Cardiac muscle cell (in vitro differentiated cells and primary cell): Measurements from ENCODE around the gene CYP26B1. TPM values are rescaled to one million over a fixed set of nuclear protein-coding genes. Genes with fewer than 3 reads are reported as not detected.

Experiments used
- DNase-seq, 2 donors: peaks; one replicate each; pipeline versions ENCODE4 v3.0.0 to v3.0.0-alpha.2; 2010 to 2017; ENCODE audit warnings: low read depth in 1 of 2, low spot score in 1 of 2
- H3K27ac ChIP-seq: fragments of 200-600 bp; sonication (generic); 2 replicates; pipeline ENCODE4 v1.5.1; 2016
- H3K27me3 ChIP-seq: fragments of 200-600 bp; sonication (generic); 2 replicates; pipeline ENCODE4 v1.6.0; 2016; ENCODE audit warnings: control low read depth
- H3K36me3 ChIP-seq: fragments of 200-600 bp; sonication (generic); 2 replicates; pipeline ENCODE4 v1.5.1; 2016; ENCODE audit warnings: control low read depth
- H3K4me1 ChIP-seq: fragments of 200-600 bp; sonication (generic); 2 replicates; pipeline ENCODE4 v1.8.1; 2017; ENCODE audit warnings: low read depth, mild to moderate bottlenecking, mixed run types
- H3K4me3 ChIP-seq: fragments of 200-600 bp; sonication (generic); 2 replicates; pipeline ENCODE4 v1.5.1; 2016; ENCODE audit warnings: mild to moderate bottlenecking
- H3K9me3 ChIP-seq: fragments of 200-600 bp; sonication (generic); 2 replicates; pipeline ENCODE4 v1.5.1; 2017; ENCODE audit warnings: low read depth, mild to moderate bottlenecking, control low read depth
- polyA plus RNA-seq: library from polyadenylated mRNA; unstranded; fragments of >200 nt; fragmentation: Nextera tagmentation; extraction: Ambion mirVana; gene quantifications from 2 replicates; pipeline ENCODE4 v1.2.1, GENCODE V29; 2016
- total RNA-seq: library from RNA; depleted of rRNA; stranded (reverse); fragments of >200 nt; gene quantifications from 2 replicates; pipeline ENCODE4 v1.2.3, GENCODE V29; 2016
- TF ChIP-seq, protein P1 (sequence below): IDR thresholded peaks from 2 replicates; pipeline ENCODE4 v1.5.1; 2012; ENCODE audit warnings: low read depth, mild to moderate bottlenecking, low read length

CYP26B1 gene
- total and polyA plus RNA-seq, 2 experiments from 2014 or later, result 1.2 to 3.1 TPM

DNA sequence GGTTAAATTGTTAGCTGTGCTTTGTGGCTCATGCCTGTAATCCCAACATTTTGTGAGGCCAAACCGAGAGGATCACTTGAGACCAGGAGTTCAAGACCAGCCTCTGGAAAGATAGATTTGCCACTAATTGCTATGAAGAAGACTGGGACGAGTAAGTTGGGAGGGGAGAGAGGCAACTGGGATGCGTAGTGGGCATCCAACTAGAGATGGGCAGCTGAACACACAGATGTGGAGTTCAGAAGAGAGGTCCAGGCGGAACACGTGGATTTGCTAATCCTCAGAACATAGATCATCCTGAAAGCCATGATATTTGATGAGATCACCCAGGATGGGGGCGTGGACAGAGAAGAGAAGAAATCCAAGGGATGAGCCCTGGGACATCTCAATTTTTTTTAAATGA, 48.7 kb downstream of the CYP26B1 start:
- DNase-seq, result no peak
- Histone ChIP-seq H3K4me1 (no peaks in the 10 kb centered on the region), H3K27ac (no peak overlapping the region), H3K36me3 (no peaks in the 10 kb centered on the region), H3K4me3 (no peak overlapping the region), H3K9me3 (no peaks in the 10 kb centered on the region), H3K27me3 (peaks cover 3% of the 10 kb centered on the region)
- TF ChIP-seq, protein P1, sequence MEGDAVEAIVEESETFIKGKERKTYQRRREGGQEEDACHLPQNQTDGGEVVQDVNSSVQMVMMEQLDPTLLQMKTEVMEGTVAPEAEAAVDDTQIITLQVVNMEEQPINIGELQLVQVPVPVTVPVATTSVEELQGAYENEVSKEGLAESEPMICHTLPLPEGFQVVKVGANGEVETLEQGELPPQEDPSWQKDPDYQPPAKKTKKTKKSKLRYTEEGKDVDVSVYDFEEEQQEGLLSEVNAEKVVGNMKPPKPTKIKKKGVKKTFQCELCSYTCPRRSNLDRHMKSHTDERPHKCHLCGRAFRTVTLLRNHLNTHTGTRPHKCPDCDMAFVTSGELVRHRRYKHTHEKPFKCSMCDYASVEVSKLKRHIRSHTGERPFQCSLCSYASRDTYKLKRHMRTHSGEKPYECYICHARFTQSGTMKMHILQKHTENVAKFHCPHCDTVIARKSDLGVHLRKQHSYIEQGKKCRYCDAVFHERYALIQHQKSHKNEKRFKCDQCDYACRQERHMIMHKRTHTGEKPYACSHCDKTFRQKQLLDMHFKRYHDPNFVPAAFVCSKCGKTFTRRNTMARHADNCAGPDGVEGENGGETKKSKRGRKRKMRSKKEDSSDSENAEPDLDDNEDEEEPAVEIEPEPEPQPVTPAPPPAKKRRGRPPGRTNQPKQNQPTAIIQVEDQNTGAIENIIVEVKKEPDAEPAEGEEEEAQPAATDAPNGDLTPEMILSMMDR, result no peak

DNA sequence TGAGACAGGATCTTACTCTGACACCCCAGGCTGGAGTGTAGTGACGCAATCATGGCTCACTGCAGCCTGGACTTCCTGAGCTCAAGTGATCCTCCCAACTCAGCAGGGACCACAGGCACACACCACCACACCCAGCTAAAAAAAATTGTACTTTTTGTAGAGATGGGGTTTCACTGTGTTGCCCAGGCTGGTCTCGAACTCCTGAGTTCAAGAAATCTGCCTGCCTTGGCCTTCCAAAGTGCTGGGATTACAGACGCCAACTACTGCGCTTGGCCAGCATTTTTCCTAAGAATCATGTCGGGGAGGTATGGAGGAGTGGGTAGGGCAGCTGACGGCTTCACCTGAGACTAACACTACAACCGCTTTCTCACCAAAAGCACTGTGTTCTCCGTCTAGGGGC, 50.4 kb downstream of the CYP26B1 start:
- TF ChIP-seq, protein P1, result no peak
- Histone ChIP-seq H3K27ac (no peak overlapping the region), H3K4me3 (no peak overlapping the region), H3K4me1 (no peaks in the 10 kb centered on the region), H3K36me3 (no peaks in the 10 kb centered on the region), H3K9me3 (no peaks in the 10 kb centered on the region), H3K27me3 (peaks cover 3% of the 10 kb centered on the region)
- DNase-seq, result no peak

DNA sequence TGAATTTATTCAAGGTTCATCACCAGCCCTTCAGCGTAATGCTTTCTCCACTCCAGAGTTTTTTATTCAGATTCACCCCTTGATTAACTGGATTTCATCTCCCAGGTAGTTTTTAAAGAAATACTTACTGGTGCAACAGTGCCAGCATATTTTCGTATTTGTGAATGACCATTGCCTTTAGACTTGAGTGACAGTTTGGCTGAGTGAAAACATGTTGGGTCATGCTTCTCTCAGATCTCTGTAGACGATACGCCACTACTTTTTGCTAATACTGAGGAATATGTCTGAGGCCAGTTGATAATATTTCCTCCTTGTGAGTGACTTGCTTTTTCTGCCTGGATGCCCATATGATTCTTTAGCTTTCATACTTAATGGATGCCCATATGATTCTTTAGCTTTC, 51.5 kb downstream of the CYP26B1 start:
- H3K27ac ChIP-seq, result no peak overlapping the region
- H3K4me3 ChIP-seq, result no peak overlapping the region
- DNase-seq, result no peak
- TF ChIP-seq, protein P1, result no peak
- H3K4me1 ChIP-seq, result no peaks in the 10 kb centered on the region
- peaks cover 3% of the 10 kb centered on the region for H3K27me3 ChIP-seq
- H3K9me3 ChIP-seq, result no peaks in the 10 kb centered on the region
- H3K36me3 ChIP-seq, result no peaks in the 10 kb centered on the region

DNA sequence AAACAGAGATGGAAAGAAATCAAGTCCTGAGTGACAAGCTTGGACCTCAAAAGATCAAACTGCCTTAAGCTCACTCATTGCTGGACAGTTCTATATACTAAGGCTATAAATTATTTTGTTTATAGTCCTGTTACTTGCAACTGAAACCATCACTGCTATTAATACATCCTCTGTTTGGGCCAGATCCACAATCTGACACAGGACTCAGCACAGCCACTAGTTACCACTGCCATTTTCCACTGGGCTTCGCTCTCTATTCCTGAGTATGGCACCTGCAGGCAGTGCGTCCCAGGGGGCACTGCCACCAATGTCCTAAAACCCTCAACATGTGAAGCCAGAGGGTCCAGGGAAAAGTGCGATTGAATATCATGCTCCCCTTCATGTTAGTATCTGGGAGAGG, 52.3 kb downstream of the CYP26B1 start:
- Histone ChIP-seq H3K4me1 (no peaks in the 10 kb centered on the region), H3K4me3 (no peak overlapping the region), H3K9me3 (no peaks in the 10 kb centered on the region), H3K36me3 (no peaks in the 10 kb centered on the region), H3K27ac (no peak overlapping the region), H3K27me3 (peaks cover 3% of the 10 kb centered on the region)
- TF ChIP-seq, protein P1, result no peak
- DNase-seq, result no peak

DNA sequence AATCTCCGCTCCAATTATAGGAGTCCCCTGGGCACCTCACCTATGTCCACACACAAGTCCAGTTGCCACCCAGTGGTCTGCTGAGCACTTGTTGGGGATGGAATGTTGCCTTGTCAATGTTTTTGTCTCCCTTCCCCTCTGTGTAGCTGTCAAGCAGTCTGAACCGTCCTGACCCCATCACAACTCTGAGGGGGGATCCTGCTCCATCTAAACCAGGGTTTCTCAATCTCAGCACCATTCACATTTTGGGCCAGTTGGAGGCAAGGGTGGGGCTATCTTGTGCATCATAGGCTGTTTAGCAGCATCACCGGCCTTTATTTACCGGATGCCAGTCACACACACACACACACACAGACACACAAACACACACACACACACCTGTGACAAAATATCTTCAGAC, 53.0 kb downstream of the CYP26B1 start:
- TF ChIP-seq, protein P1, result no peak
- Histone ChIP-seq H3K4me3 (no peak overlapping the region), H3K4me1 (no peaks in the 10 kb centered on the region), H3K27ac (no peak overlapping the region), H3K9me3 (no peaks in the 10 kb centered on the region), H3K27me3 (peaks cover 3% of the 10 kb centered on the region), H3K36me3 (no peaks in the 10 kb centered on the region)
- DNase-seq, result no peak

DNA sequence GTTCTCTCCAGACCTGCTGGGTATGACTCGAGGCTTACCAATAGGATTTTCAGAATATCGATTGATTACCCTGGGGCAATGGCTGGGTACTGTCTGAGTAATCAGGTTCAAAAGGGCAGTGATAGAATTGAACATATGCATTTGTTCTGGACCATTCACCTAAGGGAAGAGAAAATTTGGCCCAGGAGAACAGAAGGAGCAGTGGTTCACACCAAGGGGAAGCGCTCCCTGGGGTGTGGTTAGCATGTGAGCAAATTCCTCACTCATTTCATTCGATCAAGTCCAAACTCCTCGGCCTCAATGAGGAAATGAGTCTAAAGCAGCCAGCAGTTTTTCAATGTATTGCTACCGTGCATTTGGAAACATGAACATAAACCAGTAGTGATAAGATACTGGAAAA, 55.6 kb downstream of the CYP26B1 start:
- no peak for DNase-seq
- TF ChIP-seq, protein P1, result no peak
- Histone ChIP-seq H3K36me3 (no peaks in the 10 kb centered on the region), H3K4me1 (no peaks in the 10 kb centered on the region), H3K9me3 (no peaks in the 10 kb centered on the region), H3K27ac (no peak overlapping the region), H3K4me3 (no peak overlapping the region), H3K27me3 (no peaks in the 10 kb centered on the region)
